Measurements from ENCODE around the gene C1orf232. TPM values are rescaled to one million over a fixed set of nuclear protein-coding genes. Genes with fewer than 3 reads are reported as not detected.

The C1orf232 gene
- total and polyA plus RNA-seq, 2 of the 4 experiments (the other 2 are of a cell fraction): not detected

GRCh38 chr1:26121854-26122773 is 46.6 kb downstream of the C1orf232 start:
- Histone ChIP-seq H3K9ac (ENCODE audit: low read depth, low read length) (no peak overlapping the region), H3K4me3 (ENCODE audit: insufficient read depth, low read depth, low read length) (no peak overlapping the region), H3K9me1 (ENCODE audit: insufficient read depth, low read length) (peaks cover 3% of the 10 kb centered on the region; the same call in 1 of the 2 replicates), H3K56ac (ENCODE audit: extremely low read depth, insufficient read depth, low read length) (no peak overlapping the region), H2BK15ac (ENCODE audit: low read depth, low read length) (no peak overlapping the region), H2AFZ (replicated peaks; ENCODE audit: low read length, poor library complexity) (no peak overlapping the region), H2BK5ac (ENCODE audit: low read depth, low read length, poor library complexity, severe bottlenecking) (no peak overlapping the region), H3K36me3 (ENCODE audit: control insufficient read depth, insufficient read depth, low read length) (peaks cover 6% of the 10 kb centered on the region), H2AK9ac (replicated peaks; ENCODE audit: low read depth, low read length, poor library complexity) (no peak overlapping the region), H4K91ac (ENCODE audit: insufficient read depth, low read depth, low read length) (no peak overlapping the region), H3K27me3 (ENCODE audit: control insufficient read depth, insufficient read depth, low read length) (no peaks in the 10 kb centered on the region), H3K18ac (ENCODE audit: low read depth, low read length) (no peak overlapping the region), H3K4ac (ENCODE audit: low read depth, low read length) (no peak overlapping the region), H4K5ac (ENCODE audit: low read depth, low read length) (no peak overlapping the region), H3K4me2 (ENCODE audit: low read depth, low read length) (no peak overlapping the region), H3K14ac (replicated peaks; ENCODE audit: low read depth, low read length) (no peak overlapping the region), H3K9me3 (ENCODE audit: control insufficient read depth, insufficient read depth, low read length) (no peaks in the 10 kb centered on the region), H3K23ac (ENCODE audit: low read depth, low read length) (no peak overlapping the region), H2BK120ac (ENCODE audit: low read depth, low read length) (no peak overlapping the region), H4K8ac (ENCODE audit: low read depth in 2 of 2, low read length in 2 of 2) (no peak overlapping the region), H3K79me1 (ENCODE audit: low read depth in 1 of 2, low read length in 2 of 2) (no peaks in the 10 kb centered on the region; a peak in 1 of 4 replicates), H4K20me1 (ENCODE audit: insufficient read depth, low read length) (no peaks in the 10 kb centered on the region), H2BK20ac (ENCODE audit: low read depth, low read length) (no peak overlapping the region), H2AK5ac (ENCODE audit: low read depth, low read length) (no peak overlapping the region), H3K4me1 (ENCODE audit: control insufficient read depth, insufficient read depth, low read length) (no peaks in the 10 kb centered on the region), H3K27ac (ENCODE audit: insufficient read depth, low read length) (no peak overlapping the region)
- DNase-seq (no peak), ATAC-seq (ENCODE audit: low read depth) (no peak)
- BruUV-seq (replicated peaks): no TSS peak
- in situ Hi-C loops (cut with MboI; ENCODE audit: low sequenced_read_pairs): no loop called here
- intact Hi-C loops (cut with micrococcal nuclease): no loop called here
- POLR2A ChIA-PET (ENCODE audit: unreplicated experiment): no interaction called here
- TF ChIP-seq RFX5 (IDR thresholded peaks at IDR 0.05; ENCODE audit: low read depth, low read length) (no peak), MAZ (IDR thresholded peaks at IDR 0.05; ENCODE audit: borderline replicate concordance, low read depth, low read length) (no peak), CEBPB (IDR thresholded peaks at IDR 0.05; ENCODE audit: low read depth, low read length) (peak; percentile 59), NFE2L2 (IDR thresholded peaks at IDR 0.05; ENCODE audit: low read depth, low read length) (no peak)
- WGBS, 2 experiments (ENCODE audit: extremely low coverage in 2 of 2, insufficient read length in 1 of 2): no CpG with 5 or more reads among the region's 8 CpGs
- dilution Hi-C loops (cut with HindIII; ENCODE audit: low sequenced_read_pairs, unreplicated experiment): no loop called here
- CTCF ChIA-PET: interaction anchor here (0.5 to 1.1 kb wide), 2 partner anchors 48 to 774 kb away, joined by 4 to 5 read pairs; partner anchors contain the start of gene ZNF593

All from IMR-90 (cell line).